ENCODE data around the gene ZDHHC7.
A peak's percentile ranks its signal among the peaks of the same experiment; 100 is the strongest.

ZDHHC7 gene

GRCh38 chr16:84963066-84963465 lies 48.3 kb downstream of the ZDHHC7 start:
- Histone ChIP-seq H3K27ac (ENCODE audit: low read length) (no peak overlapping the region), H3K4me3 (ENCODE audit: low read length) (no peak overlapping the region), H3K36me3 (ENCODE audit: control insufficient read depth, insufficient read depth, low read length) (no peaks in the 10 kb centered on the region), H3K4me1 (ENCODE audit: control insufficient read depth, insufficient read depth, low read length) (no peaks in the 10 kb centered on the region), H3K27me3 (ENCODE audit: control insufficient read depth, insufficient read depth, low read length) (no peaks in the 10 kb centered on the region), H3K9me3 (ENCODE audit: control insufficient read depth, insufficient read depth, low read length) (no peaks in the 10 kb centered on the region)
- DNase-seq (ENCODE audit: low read depth, low spot score) = no peak
- WGBS (ENCODE audit: insufficient coverage, insufficient read length) = no CpG with 5 or more reads among the region's 8 CpGs

- no peak for DNase-seq (ENCODE audit: low read depth, low spot score)
- Histone ChIP-seq H3K4me3 (ENCODE audit: low read length) (no peak overlapping the region), H3K27me3 (ENCODE audit: control insufficient read depth, insufficient read depth, low read length) (no peaks in the 10 kb centered on the region), H3K36me3 (ENCODE audit: control insufficient read depth, insufficient read depth, low read length) (no peaks in the 10 kb centered on the region), H3K9me3 (ENCODE audit: control insufficient read depth, insufficient read depth, low read length) (no peaks in the 10 kb centered on the region), H3K27ac (ENCODE audit: low read length) (no peak overlapping the region), H3K4me1 (ENCODE audit: control insufficient read depth, insufficient read depth, low read length) (no peaks in the 10 kb centered on the region)
- WGBS (ENCODE audit: insufficient coverage, insufficient read length) = no CpG with 5 or more reads among the region's 4 CpGs
These were observed 50.4 kb downstream of the ZDHHC7 start for GRCh38 chr16:84960942-84961341.

- WGBS (ENCODE audit: insufficient coverage, insufficient read length) = no CpG with 5 or more reads among the region's 17 CpGs
These were observed 51.4 kb downstream of the ZDHHC7 start for GRCh38 chr16:84959784-84960417.

GRCh38 chr16:84959045-84959576 lies 52.2 kb downstream of the ZDHHC7 start:
- Histone ChIP-seq H3K4me1 (ENCODE audit: control insufficient read depth, insufficient read depth, low read length) (no peaks in the 10 kb centered on the region), H3K4me3 (ENCODE audit: low read length) (no peak overlapping the region), H3K36me3 (ENCODE audit: control insufficient read depth, insufficient read depth, low read length) (no peaks in the 10 kb centered on the region), H3K27ac (ENCODE audit: low read length) (no peak overlapping the region), H3K27me3 (ENCODE audit: control insufficient read depth, insufficient read depth, low read length) (no peaks in the 10 kb centered on the region), H3K9me3 (ENCODE audit: control insufficient read depth, insufficient read depth, low read length) (no peaks in the 10 kb centered on the region)
- no peak for DNase-seq (ENCODE audit: low read depth, low spot score)
- no CpG with 5 or more reads among the region's 13 CpGs for WGBS (ENCODE audit: insufficient coverage, insufficient read length)

More at GRCh38 chr16:84959784-84960417, 51.4 kb downstream of the ZDHHC7 start:
- Histone ChIP-seq H3K4me3 (ENCODE audit: low read length) (no peak overlapping the region), H3K36me3 (ENCODE audit: control insufficient read depth, insufficient read depth, low read length) (no peaks in the 10 kb centered on the region), H3K9me3 (ENCODE audit: control insufficient read depth, insufficient read depth, low read length) (no peaks in the 10 kb centered on the region), H3K27ac (ENCODE audit: low read length) (no peak overlapping the region), H3K4me1 (ENCODE audit: control insufficient read depth, insufficient read depth, low read length) (no peaks in the 10 kb centered on the region), H3K27me3 (ENCODE audit: control insufficient read depth, insufficient read depth, low read length) (no peaks in the 10 kb centered on the region)
- DNase-seq (ENCODE audit: low read depth, low spot score) = no peak

GRCh38 chr16:84957792-84958191 lies 53.5 kb downstream of the ZDHHC7 start:
- DNase-seq (ENCODE audit: low read depth, low spot score) = no peak
- no peaks in the 10 kb centered on the region for H3K9me3 ChIP-seq (ENCODE audit: control insufficient read depth, insufficient read depth, low read length)
- H3K27me3 ChIP-seq (ENCODE audit: control insufficient read depth, insufficient read depth, low read length) = no peaks in the 10 kb centered on the region
- no peak overlapping the region for H3K27ac ChIP-seq (ENCODE audit: low read length)
- no CpG with 5 or more reads among the region's 1 CpG for WGBS (ENCODE audit: insufficient coverage, insufficient read length)
- H3K36me3 ChIP-seq (ENCODE audit: control insufficient read depth, insufficient read depth, low read length) = no peaks in the 10 kb centered on the region
- no peaks in the 10 kb centered on the region for H3K4me1 ChIP-seq (ENCODE audit: control insufficient read depth, insufficient read depth, low read length)
- no peak overlapping the region for H3K4me3 ChIP-seq (ENCODE audit: low read length)

- no peak for DNase-seq (ENCODE audit: low read depth, low spot score)
- Histone ChIP-seq H3K9me3 (ENCODE audit: control insufficient read depth, insufficient read depth, low read length) (no peaks in the 10 kb centered on the region), H3K4me1 (ENCODE audit: control insufficient read depth, insufficient read depth, low read length) (no peaks in the 10 kb centered on the region), H3K27ac (ENCODE audit: low read length) (no peak overlapping the region), H3K4me3 (ENCODE audit: low read length) (no peak overlapping the region), H3K27me3 (ENCODE audit: control insufficient read depth, insufficient read depth, low read length) (no peaks in the 10 kb centered on the region), H3K36me3 (ENCODE audit: control insufficient read depth, insufficient read depth, low read length) (no peaks in the 10 kb centered on the region)
- no CpG with 5 or more reads among the region's 5 CpGs for WGBS (ENCODE audit: insufficient coverage, insufficient read length)
These were observed 54.1 kb downstream of the ZDHHC7 start for GRCh38 chr16:84957192-84957591.

- Histone ChIP-seq H3K4me1 (ENCODE audit: control insufficient read depth, insufficient read depth, low read length) (no peaks in the 10 kb centered on the region), H3K9me3 (ENCODE audit: control insufficient read depth, insufficient read depth, low read length) (no peaks in the 10 kb centered on the region), H3K27ac (ENCODE audit: low read length) (no peak overlapping the region), H3K36me3 (ENCODE audit: control insufficient read depth, insufficient read depth, low read length) (no peaks in the 10 kb centered on the region), H3K4me3 (ENCODE audit: low read length) (no peak overlapping the region), H3K27me3 (ENCODE audit: control insufficient read depth, insufficient read depth, low read length) (no peaks in the 10 kb centered on the region)
- DNase-seq (ENCODE audit: low read depth, low spot score) = no peak
- no CpG with 5 or more reads among the region's 6 CpGs for WGBS (ENCODE audit: insufficient coverage, insufficient read length)
These were observed 55.9 kb downstream of the ZDHHC7 start for GRCh38 chr16:84955427-84955826.

- Histone ChIP-seq H3K36me3 (ENCODE audit: control insufficient read depth, insufficient read depth, low read length) (no peaks in the 10 kb centered on the region), H3K27me3 (ENCODE audit: control insufficient read depth, insufficient read depth, low read length) (no peaks in the 10 kb centered on the region), H3K27ac (ENCODE audit: low read length) (no peak overlapping the region), H3K9me3 (ENCODE audit: control insufficient read depth, insufficient read depth, low read length) (no peaks in the 10 kb centered on the region), H3K4me1 (ENCODE audit: control insufficient read depth, insufficient read depth, low read length) (no peaks in the 10 kb centered on the region), H3K4me3 (ENCODE audit: low read length) (no peak overlapping the region)
- DNase-seq (ENCODE audit: low read depth, low spot score) = no peak
- no CpG with 5 or more reads among the region's 9 CpGs for WGBS (ENCODE audit: insufficient coverage, insufficient read length)
These were observed 58.1 kb downstream of the ZDHHC7 start for GRCh38 chr16:84953190-84953746.

GRCh38 chr16:84952335-84953189 lies 58.8 kb downstream of the ZDHHC7 start:
- DNase-seq (ENCODE audit: low read depth, low spot score) = peak; percentile 82
- no peak overlapping the region for H3K4me3 ChIP-seq (ENCODE audit: low read length)
- no peaks in the 10 kb centered on the region for H3K4me1 ChIP-seq (ENCODE audit: control insufficient read depth, insufficient read depth, low read length)
- no peak overlapping the region for H3K27ac ChIP-seq (ENCODE audit: low read length)
- no CpG with 5 or more reads among the region's 12 CpGs for WGBS (ENCODE audit: insufficient coverage, insufficient read length)
- no peaks in the 10 kb centered on the region for H3K36me3 ChIP-seq (ENCODE audit: control insufficient read depth, insufficient read depth, low read length)
- H3K27me3 ChIP-seq (ENCODE audit: control insufficient read depth, insufficient read depth, low read length) = no peaks in the 10 kb centered on the region
- H3K9me3 ChIP-seq (ENCODE audit: control insufficient read depth, insufficient read depth, low read length) = no peaks in the 10 kb centered on the region

DNA sequence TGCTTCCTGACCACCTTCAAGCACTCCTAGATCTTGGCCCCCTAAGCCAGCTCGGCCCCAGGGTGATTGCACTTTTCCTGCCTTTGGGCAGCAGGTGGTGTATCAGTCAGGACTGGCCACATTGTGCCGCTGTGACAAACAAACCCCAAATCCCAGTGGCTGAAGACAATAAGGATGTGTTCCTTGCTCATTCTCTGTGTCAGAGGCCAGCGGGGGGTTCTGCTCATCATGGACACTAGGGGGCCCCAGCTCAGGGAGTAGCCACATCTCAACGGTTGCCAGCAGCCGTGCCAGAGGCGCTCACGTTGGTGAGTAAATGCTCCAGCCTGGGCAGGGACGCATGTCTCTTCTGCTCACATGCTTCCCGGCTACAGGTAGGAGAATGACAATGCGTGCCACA lies 60.4 kb downstream of the ZDHHC7 start:
- H3K4me1 ChIP-seq (ENCODE audit: control insufficient read depth, insufficient read depth, low read length) = no peaks in the 10 kb centered on the region
- H3K9me3 ChIP-seq (ENCODE audit: control insufficient read depth, insufficient read depth, low read length) = no peaks in the 10 kb centered on the region
- H3K27ac ChIP-seq (ENCODE audit: low read length) = no peak overlapping the region
- H3K36me3 ChIP-seq (ENCODE audit: control insufficient read depth, insufficient read depth, low read length) = no peaks in the 10 kb centered on the region
- no peak for DNase-seq (ENCODE audit: low read depth, low spot score)
- no peak overlapping the region for H3K4me3 ChIP-seq (ENCODE audit: low read length)
- WGBS (ENCODE audit: insufficient coverage, insufficient read length) = no CpG with 5 or more reads among the region's 10 CpGs
- H3K27me3 ChIP-seq (ENCODE audit: control insufficient read depth, insufficient read depth, low read length) = no peaks in the 10 kb centered on the region
